GM19099 (cell line): ENCODE results near the gene CDIP1.

Source experiments
- POLR2A ChIP-seq: IDR thresholded peaks from 3 replicates; pipeline ENCODE4 v1.6.1; 2011; ENCODE audit warnings: low read depth; ENCODE audit not compliant: insufficient read length; ENCODE audit errors: extremely low read depth

CDIP1 gene

DNA sequence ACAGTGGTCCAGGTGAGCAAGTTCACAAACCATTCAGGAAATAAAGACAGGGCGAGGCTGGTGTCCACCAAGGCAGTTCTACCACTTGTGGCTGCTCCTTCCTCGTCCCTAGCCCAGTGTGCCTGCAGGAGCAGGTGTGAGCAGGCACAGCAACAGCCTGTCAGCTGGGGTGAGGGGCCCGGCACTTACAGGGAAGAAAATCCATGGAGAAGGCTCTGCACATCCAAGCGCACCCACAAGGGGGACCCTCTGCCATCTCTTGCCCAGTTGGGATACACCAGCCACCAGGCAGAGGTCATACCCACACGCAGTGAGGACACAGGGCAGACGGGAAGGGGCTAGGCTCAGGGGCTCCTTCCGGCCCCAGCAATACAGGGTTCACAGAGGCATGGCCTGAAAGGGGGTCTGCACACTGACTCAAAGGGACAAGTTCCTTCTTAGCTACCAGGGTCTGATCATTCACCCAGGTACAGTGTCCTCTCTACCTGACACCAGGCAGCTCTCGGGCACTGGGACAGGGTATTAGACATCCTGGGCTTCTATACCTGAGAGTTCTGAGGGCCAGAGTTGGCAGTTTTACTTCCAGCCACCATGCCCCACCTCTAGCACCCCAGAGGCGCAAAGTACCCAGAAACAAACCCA lies 27.0 kb downstream of the CDIP1 start:
- no peak for TF ChIP-seq POLR2A

DNA sequence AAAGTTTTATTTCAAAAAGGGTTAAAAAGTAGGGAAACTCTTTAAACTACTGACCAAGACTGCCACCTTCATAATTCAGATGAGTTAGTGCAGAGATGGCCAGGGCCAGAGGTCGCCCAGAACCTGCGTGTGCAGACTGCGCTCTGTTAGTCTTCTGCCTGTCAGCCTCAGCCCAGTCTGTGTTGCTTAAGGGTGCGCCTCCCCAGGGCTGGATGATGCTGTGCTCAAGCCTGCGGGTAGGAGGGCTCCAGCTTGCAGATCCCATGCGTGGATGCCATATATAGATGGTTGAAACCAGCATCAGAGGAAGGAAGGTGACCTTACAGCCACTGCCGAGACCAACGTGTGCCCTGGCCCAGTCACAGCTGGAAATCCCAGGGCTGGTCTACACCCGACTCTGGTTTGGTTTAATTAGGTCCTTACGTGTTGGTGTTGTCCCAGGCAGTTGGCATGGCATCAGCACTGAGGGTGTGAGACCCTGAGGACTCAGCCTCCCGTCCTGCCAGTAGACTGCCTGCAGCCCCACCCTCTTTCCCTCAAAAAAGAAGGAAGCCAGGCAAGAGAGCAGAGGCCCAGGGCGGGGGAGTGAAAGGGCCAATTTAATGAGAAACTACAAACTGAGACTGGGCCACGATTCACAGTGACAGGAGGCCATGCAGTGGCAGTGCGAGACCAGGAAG lies 27.7 kb downstream of the CDIP1 start:
- no peak for TF ChIP-seq POLR2A

DNA sequence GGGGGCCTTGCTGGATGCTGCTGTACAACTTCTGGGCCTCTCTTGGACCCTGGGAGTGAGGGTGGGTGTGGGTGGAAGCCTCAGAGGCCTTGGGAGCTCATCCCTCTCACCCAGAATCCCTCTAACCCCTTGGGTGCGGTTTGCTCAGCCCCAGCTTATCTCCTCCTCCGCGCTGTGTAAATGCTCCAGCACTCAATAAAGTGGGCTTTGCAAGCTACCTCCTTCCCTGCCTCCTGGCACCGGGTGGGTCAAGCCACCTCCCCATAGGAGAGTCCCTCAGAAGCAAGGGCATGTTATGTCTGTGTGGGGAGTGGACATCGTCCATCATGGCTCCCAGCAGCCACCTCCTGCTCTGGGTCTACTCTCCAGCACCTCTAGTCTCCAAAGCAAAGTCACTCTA lies 28.4 kb downstream of the CDIP1 start:
- no peak for TF ChIP-seq POLR2A

DNA sequence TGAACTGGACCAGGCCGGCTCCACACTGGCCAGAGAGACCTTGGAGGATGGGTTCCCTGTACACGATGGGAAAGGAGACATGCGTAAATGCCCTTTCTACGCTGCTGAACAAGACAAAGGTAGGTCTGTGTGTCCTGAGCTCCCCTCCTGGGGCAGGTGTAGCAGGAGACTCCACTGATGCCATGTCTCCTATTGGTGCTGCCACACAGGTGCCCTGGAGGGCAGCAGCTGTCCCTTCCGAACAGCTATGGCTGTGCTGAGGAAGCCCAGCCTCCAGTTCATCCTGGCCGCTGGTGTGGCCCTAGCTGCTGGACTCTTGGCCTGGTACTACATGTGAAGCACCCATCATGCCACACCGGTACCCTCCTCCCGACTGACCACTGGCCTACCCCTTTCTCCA lies 29.2 kb downstream of the CDIP1 start:
- no peak for TF ChIP-seq POLR2A

DNA sequence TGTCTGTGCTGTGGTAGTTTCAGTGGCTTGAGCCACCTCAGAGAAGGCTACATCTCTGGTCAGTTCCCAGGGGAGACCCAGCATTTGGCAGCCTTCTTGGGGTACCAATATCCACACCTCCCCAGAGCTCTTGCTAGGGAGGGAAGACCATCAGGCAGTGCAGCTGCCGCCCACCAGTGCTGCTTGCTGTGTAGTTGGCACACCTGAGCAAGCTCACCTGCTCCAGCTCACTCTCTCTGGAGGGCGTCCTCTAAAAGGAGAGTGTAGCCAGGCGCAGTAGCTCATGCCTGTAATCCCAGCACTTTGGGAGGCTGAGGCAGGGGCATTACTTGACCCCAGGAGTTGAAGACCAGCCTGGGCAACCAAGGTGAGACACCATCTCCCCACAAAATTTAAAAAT lies 29.8 kb downstream of the CDIP1 start:
- no peak for TF ChIP-seq POLR2A

DNA sequence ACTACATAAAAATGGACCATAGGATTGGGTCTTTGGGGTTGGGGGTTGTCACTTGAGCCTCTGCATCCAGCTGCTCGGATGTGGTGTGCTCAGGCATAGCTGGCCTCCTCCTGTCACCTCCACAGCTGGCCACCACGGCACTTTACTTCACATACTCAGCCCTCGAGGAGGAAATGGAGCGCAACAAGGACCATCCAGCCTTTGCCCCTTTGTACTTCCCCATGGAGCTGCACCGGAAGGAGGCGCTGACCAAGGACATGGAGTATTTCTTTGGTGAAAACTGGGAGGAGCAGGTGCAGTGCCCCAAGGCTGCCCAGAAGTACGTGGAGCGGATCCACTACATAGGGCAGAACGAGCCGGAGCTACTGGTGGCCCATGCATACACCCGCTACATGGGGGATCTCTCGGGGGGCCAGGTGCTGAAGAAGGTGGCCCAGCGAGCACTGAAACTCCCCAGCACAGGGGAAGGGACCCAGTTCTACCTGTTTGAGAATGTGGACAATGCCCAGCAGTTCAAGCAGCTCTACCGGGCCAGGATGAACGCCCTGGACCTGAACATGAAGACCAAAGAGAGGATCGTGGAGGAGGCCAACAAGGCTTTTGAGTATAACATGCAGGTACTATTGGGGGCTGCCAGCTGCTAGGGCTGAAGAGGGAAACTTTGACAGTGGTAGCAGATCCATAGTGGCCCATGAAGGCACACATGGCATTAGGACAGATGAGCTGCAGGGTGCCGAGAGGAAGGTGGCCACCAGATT lies 30.8 kb downstream of the CDIP1 start:
- no peak for TF ChIP-seq POLR2A

DNA sequence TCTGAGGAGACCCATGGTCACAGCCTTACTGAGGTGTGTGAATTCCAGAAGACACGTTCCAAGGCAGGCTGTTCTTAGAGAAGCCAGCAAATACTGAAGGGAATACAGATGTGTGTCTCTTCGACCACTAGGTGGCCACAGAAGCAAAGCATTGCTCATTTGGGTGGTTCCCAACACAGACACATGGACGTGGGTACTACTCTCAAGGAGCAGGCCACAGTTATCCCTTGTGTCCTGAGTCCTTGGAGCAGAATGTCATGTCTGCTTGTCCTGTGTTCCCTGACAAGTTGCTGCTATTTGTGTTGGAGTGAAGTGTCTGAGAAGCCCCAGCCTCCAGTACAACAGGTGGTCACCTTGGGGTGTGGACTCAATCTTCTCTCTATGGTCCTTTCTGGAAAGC lies 32.1 kb downstream of the CDIP1 start:
- TF ChIP-seq POLR2A: no peak

DNA sequence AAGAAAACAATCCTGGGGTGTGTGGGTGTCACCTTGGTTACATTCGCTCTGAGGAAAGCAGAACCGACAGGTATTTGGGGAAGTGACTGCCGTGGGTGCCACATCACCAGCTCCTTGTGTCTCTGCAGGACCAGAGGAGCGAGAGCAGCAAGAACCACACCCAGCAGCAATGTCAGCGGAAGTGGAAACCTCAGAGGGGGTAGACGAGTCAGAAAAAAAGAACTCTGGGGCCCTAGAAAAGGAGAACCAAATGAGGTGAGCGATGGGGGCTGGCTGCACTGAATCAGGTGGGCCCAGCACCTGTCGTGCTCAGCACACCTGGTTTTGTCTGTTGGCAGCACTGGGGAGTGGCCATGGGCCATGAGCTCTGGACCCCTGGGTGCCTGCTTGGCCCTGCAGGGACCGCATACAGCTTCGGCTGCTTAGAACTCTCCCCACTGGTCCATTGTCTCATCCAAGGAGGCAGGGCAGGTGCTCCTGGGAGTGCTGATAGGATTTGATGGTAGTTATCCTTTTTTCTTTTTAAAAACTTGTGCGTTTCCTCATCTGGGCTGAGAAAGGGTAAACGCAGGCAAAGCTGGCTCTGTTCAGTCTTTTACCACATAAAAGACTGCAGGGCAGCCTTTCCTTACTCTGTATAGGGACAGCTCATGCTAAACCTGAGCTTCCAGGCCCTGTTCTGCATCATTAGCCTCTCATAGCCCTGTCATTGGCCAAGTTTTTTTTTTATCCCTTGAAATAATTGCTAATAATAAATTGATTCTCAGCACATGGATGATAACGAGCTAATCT lies 33.0 kb downstream of the CDIP1 start:
- no peak for TF ChIP-seq POLR2A

DNA sequence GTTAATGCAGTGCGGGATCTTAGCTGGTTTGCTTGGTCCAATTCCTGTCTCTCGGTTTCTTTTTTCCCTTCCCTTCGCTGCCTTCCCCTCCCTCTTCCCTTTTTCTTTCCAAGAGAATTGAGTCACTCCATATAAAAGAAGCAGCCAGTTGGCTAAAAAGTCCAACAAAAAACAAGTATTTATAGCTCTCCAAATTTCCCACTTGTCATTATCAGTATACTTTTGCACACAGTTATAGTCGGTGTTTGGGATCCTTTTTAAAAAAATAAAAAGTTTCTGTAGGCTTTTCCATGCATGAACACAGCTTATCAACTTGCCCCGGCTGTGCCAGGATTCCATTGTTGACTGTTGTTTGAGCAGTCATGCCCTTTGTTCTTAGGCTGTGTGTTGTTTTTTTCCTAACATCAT lies 37.5 kb downstream of the CDIP1 start:
- no peak for TF ChIP-seq POLR2A

DNA sequence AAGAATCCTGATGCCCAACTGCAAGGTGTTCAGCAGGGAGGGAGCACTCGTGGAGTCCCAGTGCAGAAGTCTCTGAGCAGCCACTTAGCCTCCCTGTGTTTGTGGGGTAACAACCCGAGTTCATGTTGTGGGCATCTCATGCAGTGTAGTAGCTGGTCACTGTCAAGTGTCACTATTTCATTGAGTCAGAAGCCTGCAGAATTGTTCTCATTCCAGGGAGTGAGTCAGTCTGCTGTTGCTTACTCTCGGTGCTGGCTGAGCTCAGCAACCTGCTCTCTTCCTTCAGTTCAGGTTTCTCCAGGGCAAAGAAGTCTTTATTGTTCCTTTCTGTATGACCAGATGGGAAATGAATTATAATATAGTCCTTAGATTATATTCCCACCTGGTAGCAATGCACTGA lies 38.3 kb downstream of the CDIP1 start:
- no peak for TF ChIP-seq POLR2A

DNA sequence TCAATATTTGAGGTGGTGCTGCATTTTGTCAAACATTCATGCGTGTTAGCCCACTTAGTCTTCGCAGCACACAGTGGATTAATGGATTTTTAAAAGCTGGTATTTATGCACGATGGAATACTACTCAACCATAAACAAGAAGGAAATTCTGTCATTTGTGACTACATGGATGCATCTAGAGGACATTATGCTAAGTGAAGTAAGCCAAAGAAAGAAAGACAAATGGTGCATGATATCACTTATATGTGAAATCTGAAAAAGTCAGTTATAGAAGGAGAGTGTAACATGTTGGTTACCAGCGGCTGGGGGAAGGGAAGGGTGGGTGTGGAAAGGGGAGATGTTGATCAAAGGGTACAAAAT lies 39.4 kb downstream of the CDIP1 start:
- no peak for TF ChIP-seq POLR2A

DNA sequence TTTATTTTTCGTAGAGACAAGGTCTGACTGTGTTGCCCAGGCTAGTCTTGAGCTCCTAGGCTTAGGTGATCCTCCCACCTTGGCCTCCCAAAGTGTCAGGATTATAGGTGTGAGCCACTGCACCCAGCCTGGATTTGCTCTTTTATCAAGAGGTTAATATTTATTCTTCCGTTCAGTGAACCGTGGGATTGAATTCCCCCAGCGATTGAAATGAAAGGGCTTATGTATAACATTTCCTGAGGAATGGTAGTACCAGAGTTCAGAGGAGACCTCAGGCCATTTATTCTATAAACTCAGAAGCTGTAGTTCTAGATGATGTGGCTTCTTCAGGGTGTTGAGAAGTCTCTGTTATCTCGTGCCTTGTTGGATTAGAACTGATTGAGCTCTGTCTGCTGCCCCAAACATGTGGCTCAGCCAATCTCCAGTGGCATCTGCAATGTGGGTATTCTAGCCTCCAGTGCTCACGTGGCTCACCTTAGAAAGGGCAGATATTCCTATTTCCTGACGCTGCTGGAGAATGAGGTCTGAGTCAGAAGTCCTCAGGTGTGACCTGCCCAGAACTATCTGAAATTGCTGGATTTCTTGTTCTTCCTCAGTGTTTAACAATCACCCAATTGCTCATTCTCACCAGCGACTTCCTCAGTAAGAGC lies 39.9 kb downstream of the CDIP1 start:
- TF ChIP-seq POLR2A: no peak

DNA sequence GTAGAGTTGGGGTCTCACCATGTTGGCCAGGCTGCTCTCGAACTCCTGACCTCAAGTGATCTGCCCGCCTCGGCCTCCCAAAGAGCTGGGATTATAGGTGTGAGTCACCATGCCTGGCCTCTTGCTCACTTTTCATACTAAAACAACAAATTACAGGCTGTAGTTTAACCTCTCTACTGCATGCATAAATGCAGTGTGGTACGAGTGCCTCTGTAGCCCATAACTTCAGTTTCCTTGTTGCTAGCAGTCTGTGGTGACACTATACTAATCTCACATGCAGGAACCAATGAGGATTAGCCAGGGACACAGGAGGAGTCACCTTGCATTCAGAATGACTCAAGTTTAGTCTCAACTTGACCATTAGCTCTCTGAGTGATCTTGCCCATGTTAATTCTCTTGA lies 42.3 kb downstream of the CDIP1 start:
- TF ChIP-seq POLR2A: no peak

DNA sequence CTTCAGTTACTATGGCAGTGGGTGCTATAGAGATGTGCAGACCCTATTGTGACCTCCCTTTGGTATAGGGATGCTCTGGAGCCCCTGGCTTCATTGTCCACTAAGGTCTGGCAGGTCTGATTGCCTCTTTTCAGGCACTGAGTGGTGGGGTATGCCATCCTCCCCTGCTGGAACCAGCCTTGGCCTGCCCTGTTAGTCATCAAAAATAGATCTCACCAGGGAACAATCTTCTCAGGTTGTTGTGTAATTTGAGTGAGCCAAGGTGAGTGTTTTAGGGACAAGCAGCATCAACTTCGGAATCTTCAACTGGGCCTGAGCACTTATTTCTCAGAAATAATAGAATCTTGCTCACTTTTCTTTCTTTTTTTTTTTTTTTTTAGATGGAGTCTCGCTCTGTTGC lies 42.8 kb downstream of the CDIP1 start:
- TF ChIP-seq POLR2A: no peak
